T follicular helper cell (primary cell): ENCODE results near the gene WAC.
"Not testable (repeated sequence)": the region's sequence is repeated elsewhere in the genome, so short reads cannot be mapped to it uniquely, and the experiment has no call there.

Experiments
- DNase-seq: peaks from one replicate; pipeline ENCODE4 v3.0.0-alpha.2; 2020; ENCODE audit warnings: low read depth

The WAC gene

DNA sequence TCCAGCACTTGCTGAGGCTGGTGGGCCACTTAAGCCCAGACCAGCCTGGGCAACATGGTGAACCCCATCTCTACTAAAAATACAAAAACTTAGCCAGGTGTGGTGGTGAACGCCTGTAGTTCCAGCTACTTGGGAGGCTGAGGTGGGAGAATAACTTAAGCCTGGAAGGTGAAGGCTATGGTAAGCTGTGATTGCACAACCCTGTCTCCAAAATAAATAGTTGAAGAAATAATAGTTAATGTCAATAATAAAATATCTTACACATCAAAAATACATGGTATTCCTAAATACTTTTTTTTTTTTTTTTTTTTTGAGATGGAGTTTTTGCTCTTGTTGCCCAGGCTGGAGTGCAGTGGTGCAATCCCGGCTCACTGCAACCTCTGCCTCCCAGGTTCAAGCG is 76.7 kb downstream of the WAC start:
- not testable (repeated sequence) for DNase-seq

DNA sequence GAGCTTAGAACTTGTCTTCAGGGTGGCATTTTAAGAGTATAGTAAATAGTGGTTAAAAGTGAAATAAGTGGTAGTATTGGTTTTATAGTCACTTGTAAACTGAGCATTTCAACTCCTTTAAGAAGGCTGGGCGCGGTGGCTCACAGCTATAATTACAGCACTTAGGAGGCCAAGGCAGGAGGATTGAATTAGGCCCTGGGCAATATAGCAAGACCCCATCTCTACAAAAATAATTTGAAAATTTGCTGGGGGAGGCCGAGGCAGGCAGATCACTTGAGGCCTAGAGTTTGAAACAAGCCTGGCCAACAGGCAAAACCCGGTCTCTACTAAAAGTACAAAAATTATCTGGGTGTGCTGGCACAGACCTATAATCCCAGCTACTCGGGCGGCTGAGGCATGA is 80.0 kb downstream of the WAC start:
- DNase-seq = no peak

DNA sequence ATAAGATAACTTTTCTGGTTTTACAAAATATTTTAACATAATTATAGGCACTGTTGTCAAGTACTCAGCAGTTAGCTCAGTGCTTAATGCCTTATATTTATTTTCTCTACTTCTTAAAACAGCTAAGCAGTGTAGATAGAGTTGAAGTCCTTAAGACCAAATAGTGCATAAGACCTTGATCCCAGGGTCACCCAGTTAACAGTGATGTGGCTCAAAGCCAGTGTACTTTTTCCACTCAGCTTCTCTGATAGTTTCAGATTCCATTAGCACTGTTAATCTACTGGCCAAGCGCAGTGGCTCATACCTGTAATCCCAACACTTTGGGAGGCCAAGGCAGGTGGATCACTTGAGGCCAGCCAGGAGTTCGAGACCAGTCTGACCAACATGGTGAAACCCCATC is 83.6 kb downstream of the WAC start:
- no peak for DNase-seq

DNA sequence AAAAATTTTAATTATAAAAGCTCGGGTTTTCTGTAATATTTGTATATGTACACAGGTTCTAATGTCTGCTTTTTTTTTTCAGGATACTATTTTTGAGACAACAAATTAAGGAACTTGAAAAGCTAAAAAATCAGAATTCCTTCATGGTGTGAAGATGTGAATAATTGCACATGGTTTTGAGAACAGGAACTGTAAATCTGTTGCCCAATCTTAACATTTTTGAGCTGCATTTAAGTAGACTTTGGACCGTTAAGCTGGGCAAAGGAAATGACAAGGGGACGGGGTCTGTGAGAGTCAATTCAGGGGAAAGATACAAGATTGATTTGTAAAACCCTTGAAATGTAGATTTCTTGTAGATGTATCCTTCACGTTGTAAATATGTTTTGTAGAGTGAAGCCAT is 86.5 kb downstream of the WAC start:
- no peak for DNase-seq

DNA sequence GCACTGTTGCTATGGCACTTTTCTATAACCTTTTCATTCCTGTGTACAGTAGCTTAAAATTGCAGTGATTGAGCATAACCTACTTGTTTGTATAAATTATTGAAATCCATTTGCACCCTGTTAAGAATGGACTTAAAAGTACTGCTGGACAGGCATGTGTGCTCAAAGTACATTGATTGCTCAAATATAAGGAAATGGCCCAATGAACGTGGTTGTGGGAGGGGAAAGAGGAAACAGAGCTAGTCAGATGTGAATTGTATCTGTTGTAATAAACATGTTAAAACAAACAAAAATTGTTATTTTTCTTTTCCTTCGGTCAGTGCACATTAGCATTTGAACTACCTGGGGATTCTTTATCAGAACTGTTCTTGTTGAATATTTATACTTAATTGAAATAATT is 87.3 kb downstream of the WAC start:
- DNase-seq = no peak

DNA sequence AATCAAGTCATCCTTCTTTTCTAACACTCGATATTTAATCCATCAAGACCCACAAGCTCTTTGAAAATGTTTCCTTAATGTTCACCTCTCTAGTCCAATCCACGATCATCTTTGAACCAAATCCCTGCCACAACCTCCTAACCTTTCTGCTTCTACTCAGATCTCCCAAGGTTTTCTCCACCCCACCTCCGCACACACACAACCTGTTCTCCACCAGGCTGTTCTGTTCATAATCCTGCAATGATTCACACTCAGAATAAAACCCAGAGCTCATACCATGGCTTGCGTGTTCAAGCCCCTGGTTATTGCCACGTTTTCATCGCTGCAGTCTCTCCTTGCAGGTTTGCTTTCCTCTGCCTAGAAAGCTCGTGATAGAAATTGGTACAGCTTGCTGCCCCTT is 90.6 kb downstream of the WAC start:
- no peak for DNase-seq

DNA sequence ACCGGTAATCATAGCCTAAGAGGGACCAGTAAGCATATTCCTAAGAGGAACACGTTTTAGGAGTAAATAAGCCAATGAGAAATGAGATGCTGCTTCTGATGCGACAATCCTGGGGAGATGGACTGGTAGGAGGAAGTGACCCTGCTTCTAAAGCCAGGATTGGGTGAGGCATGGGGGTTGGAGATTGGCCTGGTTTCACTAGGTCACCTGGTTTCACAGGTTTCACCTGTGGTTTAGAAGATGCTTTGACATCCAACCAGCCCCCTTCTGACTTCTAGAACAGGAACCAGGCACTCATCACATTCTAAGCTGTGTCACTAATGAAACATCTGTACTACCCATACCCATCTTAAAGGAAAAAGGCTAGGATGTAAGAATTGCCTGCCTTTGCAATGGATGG is 91.4 kb downstream of the WAC start:
- no peak for DNase-seq

DNA sequence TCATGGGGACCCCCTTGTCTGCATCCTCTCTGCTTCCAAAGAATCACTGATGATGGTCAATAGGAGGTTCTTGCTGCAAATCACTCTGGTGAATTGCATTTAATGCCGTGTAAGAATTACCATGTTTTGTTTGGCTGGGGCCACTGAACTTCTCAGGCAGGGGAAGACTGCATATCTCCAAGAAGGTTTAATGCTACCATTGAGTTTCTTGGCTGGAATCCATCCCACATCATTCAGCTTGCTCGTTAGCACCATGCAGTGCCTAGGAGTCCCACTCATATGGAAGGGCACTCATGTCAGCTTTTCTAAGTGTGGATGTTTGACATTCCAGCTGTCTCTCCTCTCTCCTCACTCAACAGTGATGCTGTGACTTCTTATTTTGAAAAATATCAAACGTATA is 94.2 kb downstream of the WAC start:
- no peak for DNase-seq

DNA sequence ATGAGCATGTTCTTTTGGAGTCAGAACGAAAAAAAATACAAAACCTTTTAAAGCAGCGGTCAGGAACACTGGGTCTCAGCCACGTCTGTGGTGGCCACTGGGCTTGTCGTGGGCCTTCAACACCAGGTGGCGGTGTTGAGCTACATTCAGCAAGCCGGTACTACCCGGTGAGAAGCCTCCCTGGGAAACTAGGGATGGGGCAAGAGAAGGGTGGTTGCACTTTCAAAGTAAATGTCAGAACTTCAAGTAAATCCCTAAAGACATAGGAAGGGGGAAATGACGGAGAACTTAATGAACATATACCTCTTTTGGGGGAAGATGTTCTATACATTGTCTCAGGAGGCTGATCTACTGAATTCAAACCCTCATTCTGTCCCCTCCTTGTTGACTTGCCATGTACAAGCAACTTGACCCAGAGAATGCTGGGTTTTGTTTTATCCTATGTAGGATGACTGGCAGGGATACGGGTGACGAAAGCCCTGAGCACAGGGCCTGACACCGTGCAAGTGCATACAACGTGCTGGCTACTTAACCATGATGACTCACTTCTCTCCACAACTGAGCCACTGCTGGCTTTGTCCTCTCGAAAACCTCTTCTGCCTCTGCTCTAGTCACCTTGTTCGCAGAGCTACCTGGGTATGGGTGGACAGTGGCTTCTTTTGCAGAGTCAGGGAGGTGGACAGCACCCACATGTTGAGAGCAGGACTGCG is 95.4 kb downstream of the WAC start:
- DNase-seq = peak; percentile 44

DNA sequence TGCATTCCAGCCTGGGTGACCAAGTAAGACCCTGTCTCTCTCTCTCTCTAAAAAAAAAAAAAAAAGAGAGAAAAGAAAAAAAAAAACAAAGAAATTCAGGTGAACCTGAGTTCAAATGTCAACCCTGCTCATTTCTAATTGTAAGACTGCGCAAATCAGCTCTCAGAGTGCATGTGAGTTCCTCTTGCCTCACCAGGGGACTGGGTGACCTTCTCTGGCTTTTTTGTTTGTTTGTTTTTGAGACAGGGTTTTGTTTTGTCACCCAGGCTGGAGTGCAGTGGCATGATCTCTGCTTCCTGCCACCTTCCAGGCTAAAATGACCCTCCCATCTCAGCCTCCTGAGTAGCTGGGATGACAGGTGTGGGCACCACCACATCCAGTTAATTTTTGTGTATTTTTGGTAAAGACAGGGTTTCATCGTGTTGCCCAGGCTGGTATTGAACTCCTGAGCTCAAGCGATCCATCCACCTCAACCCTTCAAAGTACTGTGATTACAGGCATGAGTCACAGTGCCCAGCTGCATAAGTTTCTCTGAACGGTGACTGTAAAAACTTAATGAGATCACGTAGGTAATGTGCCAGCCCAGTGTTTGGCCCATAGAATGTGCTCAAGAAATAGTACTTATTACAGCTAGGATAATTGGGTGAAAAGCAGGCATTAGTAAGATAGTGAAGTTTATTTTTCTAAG is 99.1 kb downstream of the WAC start:
- DNase-seq = no peak

DNA sequence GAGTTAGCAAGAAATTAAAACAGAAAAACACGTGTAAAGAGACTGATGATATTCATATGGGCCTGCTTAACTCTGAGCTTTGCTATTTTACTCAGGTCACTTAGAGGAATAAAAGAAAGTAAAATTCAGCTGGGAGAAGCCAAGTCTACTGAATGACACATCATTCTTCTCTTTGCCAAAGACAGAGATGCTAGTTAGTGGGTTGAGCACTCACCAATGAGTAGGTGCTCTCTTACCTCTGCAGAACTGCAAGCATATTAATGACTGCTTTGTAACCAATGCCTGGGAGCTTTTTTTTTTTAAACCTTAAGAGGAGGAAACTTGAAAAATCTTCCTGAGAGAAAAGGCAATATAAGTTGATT is 99.6 kb downstream of the WAC start:
- no peak for DNase-seq

DNA sequence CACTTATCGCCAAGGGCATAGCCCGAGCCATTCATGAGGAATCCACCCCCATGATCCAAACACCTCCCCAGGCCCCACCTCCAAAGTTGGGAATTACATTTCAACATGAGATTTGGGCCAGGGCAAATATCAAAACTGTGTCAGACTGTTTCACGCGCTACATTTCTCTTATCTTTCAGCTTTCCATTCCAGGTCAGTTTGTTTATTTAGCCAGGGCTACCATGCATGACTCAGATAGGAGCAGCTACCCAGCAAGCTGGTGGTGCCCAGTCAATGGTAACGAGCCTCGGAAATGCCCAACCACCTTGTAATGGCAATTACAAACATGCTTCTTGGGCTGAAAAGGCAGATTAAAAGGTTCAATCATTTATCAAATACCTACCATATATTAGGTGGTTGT is 100.8 kb downstream of the WAC start:
- no peak for DNase-seq

DNA sequence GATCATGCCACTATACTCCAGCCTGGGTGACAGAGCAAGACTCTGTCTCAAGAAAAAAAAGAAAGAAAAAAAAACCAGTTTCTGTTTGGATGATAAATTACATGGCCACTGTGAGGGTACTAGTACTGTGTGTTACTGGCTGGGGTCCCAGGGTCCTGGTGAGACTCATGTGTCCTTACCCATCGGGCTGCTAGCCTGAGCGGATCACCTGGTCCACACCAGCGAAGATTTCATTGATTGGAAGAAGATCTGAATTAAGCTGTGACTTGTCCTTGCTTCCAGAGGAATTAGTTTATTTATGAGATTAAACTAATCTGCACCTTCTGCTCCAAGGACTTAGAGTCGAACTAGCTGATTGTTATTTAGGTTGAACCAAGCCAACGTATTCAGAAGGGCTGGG is 104.4 kb downstream of the WAC start:
- no peak for DNase-seq

DNA sequence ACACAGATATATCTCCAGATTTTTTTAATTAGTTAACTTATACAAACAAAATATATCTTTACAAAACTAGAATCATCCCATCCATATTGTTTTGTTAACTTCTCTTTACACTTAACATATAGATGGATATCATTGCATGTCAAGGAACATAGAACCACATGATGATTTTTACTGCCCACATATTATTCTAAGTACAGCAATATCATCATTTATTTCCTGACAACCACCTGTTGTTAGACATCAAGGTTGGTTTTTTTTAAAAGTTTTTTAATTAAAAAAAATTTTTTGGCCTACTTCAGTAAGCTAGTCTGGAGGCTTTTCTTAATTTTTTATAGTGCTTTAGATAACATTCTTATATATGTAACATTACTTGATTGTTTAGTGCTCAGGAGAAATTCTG is 105.5 kb downstream of the WAC start:
- DNase-seq = no peak

DNA sequence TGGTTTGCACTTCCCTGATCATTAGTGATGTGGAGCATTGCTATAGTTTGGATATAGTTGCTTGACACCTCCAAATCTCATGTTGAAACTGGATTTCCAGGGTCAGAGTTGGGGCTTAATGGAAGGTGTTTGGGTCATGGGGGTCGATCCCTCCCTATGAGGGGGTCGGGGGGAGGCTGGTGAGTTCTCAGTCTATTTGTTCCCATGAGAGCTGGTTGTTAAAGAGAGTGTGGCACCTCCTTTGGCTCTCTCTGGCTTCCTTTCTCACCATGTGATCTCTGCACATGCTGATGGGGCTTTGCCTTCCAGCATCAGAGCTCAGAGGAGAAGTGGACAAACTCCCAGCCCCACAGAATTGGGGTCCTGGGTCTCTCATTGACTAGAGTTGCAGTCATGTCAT is 107.6 kb downstream of the WAC start:
- DNase-seq = no peak

DNA sequence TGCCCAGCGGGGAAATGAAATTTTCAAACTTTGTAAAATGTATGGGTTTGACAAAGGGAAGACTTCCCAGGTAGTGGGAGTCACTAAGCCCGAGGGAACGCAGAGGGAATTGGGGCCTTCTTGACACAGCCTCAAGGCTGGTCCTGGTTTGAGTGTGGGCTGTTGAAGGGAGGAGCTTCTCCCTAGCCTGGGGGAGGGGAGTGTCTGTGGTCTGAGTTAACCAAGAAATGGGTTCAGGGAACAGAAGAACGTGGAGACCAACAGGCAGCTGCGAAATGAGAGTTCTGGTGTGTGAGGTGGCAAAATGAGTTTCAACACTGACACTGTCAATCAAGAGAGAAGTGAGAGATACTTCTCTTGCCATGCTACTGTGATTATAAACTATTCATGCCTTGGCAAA is 111.7 kb downstream of the WAC start:
- DNase-seq = no peak

DNA sequence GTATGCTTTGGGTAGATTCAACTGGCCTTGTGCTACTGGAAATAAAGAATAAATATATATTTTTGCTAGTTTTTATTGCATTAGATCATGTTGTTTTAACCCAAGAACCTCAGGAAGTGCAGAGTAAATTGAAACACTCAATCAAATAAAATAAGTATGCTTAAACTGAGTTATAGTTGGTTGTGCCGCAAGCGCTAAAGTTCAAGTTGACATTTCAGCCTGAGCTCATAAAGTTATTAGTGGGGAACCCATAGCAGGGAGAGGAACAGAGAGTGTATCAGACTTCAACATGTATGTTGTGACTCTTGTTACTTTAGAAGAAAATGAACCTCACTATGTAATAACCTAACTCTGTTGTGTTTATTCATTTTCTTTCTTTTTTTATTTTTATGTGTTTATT is 119.2 kb downstream of the WAC start:
- DNase-seq = no peak

DNA sequence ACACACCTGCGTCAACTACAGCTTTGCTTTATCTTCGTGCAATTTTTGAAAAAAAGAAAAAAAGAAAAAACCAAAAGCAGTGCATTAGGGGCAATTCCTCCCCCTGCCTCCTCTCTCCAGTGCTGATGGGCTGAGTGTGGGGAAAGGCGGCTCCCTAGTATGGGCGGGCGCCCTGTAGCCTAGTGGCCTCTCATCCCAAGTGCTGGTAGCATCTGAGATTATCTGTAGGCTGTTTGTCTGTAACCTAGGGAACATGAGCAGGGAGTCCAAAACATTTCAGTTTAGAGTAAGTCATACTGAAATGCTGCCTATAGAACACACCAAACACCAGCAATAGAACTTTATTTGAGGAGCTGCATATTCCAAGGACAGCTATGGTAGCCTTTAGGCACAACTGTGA is 119.8 kb downstream of the WAC start:
- no peak for DNase-seq

DNA sequence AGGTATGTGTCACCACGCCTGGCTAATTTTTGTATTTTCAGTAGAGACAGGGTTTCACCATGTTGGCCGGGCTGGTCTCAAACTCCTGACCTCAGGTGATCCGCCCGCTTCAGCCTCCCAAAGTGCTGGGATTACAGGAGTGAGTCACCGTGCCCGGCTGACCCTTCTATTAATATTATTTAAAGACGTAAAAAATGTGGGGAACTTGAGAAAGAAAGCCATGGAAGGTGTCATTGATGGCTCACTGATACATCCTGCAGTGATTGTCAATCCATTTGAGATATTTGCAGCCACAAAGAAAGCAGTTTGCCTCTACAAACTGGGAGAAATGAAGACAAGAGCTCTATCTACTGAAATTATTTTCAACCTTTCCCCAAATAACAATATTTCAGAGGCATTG is 125.9 kb downstream of the WAC start:
- DNase-seq = not testable (repeated sequence)

DNA sequence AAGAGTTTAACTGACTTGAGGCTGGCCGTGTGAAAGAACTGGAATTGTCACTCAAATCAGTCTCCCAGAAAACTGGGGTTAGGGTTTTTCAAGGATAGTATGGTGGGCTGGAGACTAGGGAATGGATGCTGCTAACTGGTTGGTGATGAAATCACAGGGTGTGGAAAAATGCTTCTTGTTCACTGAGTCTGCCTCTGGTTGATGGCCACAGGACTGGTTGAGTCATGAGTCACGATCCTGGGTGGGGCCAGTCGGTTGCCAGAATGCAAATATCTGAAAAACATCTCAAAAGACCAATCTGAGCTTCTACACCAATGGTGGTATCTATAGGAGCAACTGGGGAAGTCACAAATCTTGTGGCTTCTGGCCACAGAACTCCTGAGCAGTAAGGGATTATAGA is 128.1 kb downstream of the WAC start:
- no peak for DNase-seq

DNA sequence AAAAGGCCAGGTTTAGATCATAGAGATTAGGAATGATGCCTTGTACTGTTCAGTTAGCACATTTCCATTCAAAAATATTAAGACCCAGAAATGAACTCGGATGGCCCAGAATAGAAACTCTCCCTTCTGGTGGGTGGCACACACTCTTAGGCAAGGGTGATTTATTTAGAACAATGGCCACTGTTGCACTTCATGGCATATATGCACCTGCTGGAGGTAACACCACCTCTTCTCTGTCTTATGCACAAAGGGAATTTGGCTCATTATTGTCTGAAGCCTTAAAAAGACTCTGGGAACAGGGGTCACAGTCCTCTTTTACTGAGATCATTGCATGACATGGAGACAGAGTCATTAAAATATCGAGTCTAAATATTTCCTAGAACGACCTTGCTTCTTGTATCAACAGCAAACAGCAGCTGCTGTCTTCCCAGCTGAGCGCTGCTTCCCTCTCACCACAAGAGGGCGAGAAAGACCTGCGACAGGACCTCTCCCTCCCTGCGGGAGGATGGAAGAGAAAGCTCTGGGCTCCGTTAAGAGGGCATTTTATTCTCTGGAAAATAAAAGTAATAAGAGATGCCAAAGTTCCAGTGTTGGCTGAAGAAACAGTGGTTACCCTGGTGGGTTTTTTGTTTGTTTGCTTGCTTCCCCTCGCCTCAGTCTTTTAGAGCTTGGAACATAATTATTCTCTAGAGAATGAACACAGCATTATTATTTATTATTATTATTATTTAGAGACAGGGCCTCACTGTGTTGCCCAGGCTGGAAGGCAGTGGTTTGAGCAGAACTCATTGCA is 130.9 kb downstream of the WAC start:
- peak; percentile 57 for DNase-seq

DNA sequence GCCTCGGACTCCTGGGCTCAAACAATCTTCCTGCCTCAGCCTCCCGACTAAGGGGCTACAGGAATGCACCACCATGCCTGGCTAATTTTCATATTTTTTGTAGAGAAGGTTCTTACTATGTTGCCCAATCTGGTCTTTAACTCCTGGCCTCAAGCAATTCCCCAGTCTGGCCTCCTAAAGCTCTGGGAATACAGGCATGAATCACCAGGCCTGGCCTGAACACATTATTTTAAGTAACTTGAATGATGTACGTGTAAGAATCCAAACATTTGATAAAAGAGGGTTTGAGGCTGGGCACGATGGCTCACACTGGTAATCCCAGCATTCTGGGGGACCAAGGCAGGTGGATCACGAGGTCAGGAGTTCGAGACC is 131.4 kb downstream of the WAC start:
- DNase-seq = no peak

DNA sequence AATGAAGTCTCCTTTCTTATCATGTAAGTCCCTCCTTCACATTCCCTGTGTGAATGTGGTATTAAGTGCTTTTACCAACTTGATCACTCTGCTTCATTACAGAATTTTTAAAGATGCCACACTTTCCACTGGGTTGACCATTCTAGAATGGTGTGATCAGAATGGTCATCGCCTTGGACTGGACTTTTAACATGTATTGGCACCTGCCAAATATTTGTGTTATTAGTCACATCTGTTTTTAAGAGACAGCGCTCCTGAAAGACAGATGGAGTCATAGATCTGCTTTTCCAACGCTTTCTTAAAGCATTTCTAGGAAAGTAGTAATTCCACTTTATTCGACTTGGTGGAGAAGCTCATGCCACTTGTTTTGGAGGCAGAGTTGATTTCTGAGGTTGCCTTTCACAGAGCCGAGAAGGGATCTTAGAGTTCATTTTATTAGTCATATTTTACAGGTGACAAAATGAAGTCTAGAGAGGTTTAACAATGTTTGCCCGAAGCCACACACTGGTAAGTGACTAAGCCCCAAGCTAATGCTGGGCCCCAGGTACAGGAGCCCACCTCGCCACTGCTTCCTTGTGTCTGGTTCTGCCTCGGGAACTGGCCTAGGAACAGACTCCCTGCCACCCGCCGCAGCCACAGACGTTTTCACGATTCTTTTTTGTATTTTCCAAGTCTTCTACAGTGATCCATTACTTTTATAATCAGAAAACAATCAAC is 134.0 kb downstream of the WAC start:
- no peak for DNase-seq
